ENCODE measurements around the gene LEF1. TPM values are rescaled to one million over a fixed set of nuclear protein-coding genes. Genes with fewer than 3 reads are reported as not detected.

Gene LEF1
- total RNA-seq, 2 experiments from 2014 or later: 46.5 to 48.5 TPM

Other genes starting within 250 kb of the LEF1 start
- gene CYP2U1, start 237.4 kb downstream of the LEF1 start, total RNA-seq: 1 to 10 TPM; 2.9 to 3.1 TPM
- 10 to 100 TPM; 42.7 TPM for gene HADH, start 179.0 kb downstream of the LEF1 start, total RNA-seq

Measured in activated CD8-positive, alpha-beta memory T cell treated with anti-CD3 and anti-CD28 coated beads for 36 hours (primary cell).